ENCODE data around the gene DCUN1D1.

Gene DCUN1D1

DNA sequence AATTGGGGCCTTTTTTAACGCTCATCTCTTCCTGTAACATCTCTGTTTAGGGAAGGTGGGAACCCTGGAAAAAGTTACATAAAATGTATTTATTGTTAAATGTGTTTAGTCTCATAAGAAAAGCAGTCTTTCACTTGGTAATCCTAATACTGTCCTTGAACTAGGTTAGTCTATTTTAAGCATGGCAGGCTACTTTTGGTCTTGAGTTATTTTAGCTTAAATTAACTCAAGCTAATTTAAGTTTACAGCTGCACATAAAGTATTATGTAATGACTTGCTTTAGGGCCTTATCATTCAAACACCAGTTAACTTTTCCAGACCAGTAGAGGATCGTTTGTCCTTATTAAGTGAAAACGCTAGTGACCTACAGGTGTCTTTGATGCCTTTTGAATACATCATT lies 63.2 kb downstream of the DCUN1D1 start:
- Histone ChIP-seq H3K9ac (ENCODE audit: low read depth in 1 of 2, low read length in 2 of 2) (no peak overlapping the region), H3K4me1 (ENCODE audit: control insufficient read depth in 1 of 2, insufficient read depth in 2 of 2, low read length in 2 of 2) (no peaks in the 10 kb centered on the region), H3K9me3 (ENCODE audit: control insufficient read depth in 1 of 2, low read length in 2 of 2) (no peaks in the 10 kb centered on the region), H3K4me3 (ENCODE audit: low read depth in 1 of 2, low read length in 2 of 2) (no peak overlapping the region), H3K36me3 (ENCODE audit: control insufficient read depth in 1 of 2, insufficient read depth in 2 of 2, low read length in 2 of 2) (peaks cover 12 to 13% of the 10 kb centered on the region in 2 donors), H3K27me3 (ENCODE audit: control insufficient read depth in 1 of 2, insufficient read depth in 2 of 2, low read length in 2 of 2) (no peaks in the 10 kb centered on the region), H3K27ac (ENCODE audit: low read depth, low read length) (no peak overlapping the region)

GRCh38 chr3:182914341-182914740 lies 66.0 kb downstream of the DCUN1D1 start:
- no peaks in the 10 kb centered on the region for H3K27me3 ChIP-seq (ENCODE audit: control insufficient read depth in 1 of 2, insufficient read depth in 2 of 2, low read length in 2 of 2)
- no peak overlapping the region for H3K27ac ChIP-seq (ENCODE audit: low read depth, low read length)
- no peak overlapping the region for H3K9ac ChIP-seq (ENCODE audit: low read depth in 1 of 2, low read length in 2 of 2)
- peaks cover 12 to 13% of the 10 kb centered on the region in 2 donors for H3K36me3 ChIP-seq (ENCODE audit: control insufficient read depth in 1 of 2, insufficient read depth in 2 of 2, low read length in 2 of 2)
- H3K4me1 ChIP-seq (ENCODE audit: control insufficient read depth in 1 of 2, insufficient read depth in 2 of 2, low read length in 2 of 2), result no peaks in the 10 kb centered on the region
- H3K9me3 ChIP-seq (ENCODE audit: control insufficient read depth in 1 of 2, low read length in 2 of 2), result no peaks in the 10 kb centered on the region
- H3K4me3 ChIP-seq (ENCODE audit: low read depth in 1 of 2, low read length in 2 of 2), result no peak overlapping the region

GRCh38 chr3:182913889-182914288 lies 66.4 kb downstream of the DCUN1D1 start:
- no peak overlapping the region for H3K27ac ChIP-seq (ENCODE audit: low read depth, low read length)
- H3K36me3 ChIP-seq (ENCODE audit: control insufficient read depth in 1 of 2, insufficient read depth in 2 of 2, low read length in 2 of 2), result peaks cover 12 to 13% of the 10 kb centered on the region in 2 donors

GRCh38 chr3:182912474-182912873 lies 67.9 kb downstream of the DCUN1D1 start:
- peaks cover 12 to 13% of the 10 kb centered on the region in 2 donors for H3K36me3 ChIP-seq (ENCODE audit: control insufficient read depth in 1 of 2, insufficient read depth in 2 of 2, low read length in 2 of 2)

More at GRCh38 chr3:182913889-182914288, 66.4 kb downstream of the DCUN1D1 start:
- H3K27me3 ChIP-seq (ENCODE audit: control insufficient read depth in 1 of 2, insufficient read depth in 2 of 2, low read length in 2 of 2), result no peaks in the 10 kb centered on the region
- no peaks in the 10 kb centered on the region for H3K4me1 ChIP-seq (ENCODE audit: control insufficient read depth in 1 of 2, insufficient read depth in 2 of 2, low read length in 2 of 2)
- no peak overlapping the region for H3K9ac ChIP-seq (ENCODE audit: low read depth in 1 of 2, low read length in 2 of 2)
- H3K4me3 ChIP-seq (ENCODE audit: low read depth in 1 of 2, low read length in 2 of 2), result no peak overlapping the region
- no peaks in the 10 kb centered on the region for H3K9me3 ChIP-seq (ENCODE audit: control insufficient read depth in 1 of 2, low read length in 2 of 2)

DNA sequence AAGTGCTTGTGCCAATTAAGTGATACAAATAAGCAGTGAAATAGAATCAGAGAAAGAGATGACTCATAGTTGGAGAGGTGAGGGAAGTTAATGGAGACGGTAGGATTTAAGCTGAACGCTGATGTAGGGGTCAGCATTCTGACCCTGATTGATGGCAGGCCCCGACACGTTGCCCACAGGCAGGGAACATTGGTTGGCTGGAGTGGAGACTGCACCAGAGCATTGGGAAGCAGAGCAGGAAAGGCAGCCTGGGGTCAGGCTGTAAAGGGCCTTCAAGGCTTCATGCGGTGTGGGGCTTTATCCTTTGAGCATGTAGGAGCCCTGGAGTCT lies 68.6 kb downstream of the DCUN1D1 start:
- Histone ChIP-seq H3K4me1 (ENCODE audit: control insufficient read depth in 1 of 2, insufficient read depth in 2 of 2, low read length in 2 of 2) (no peaks in the 10 kb centered on the region), H3K9ac (ENCODE audit: low read depth in 1 of 2, low read length in 2 of 2) (no peak overlapping the region), H3K4me3 (ENCODE audit: low read depth in 1 of 2, low read length in 2 of 2) (no peak overlapping the region), H3K27me3 (ENCODE audit: control insufficient read depth in 1 of 2, insufficient read depth in 2 of 2, low read length in 2 of 2) (no peaks in the 10 kb centered on the region), H3K36me3 (ENCODE audit: control insufficient read depth in 1 of 2, insufficient read depth in 2 of 2, low read length in 2 of 2) (peaks cover 12 to 13% of the 10 kb centered on the region in 2 donors), H3K27ac (ENCODE audit: low read depth, low read length) (no peak overlapping the region), H3K9me3 (ENCODE audit: control insufficient read depth in 1 of 2, low read length in 2 of 2) (no peaks in the 10 kb centered on the region)

More at GRCh38 chr3:182912474-182912873, 67.9 kb downstream of the DCUN1D1 start:
- no peak overlapping the region for H3K9ac ChIP-seq (ENCODE audit: low read depth in 1 of 2, low read length in 2 of 2)
- no peak overlapping the region for H3K4me3 ChIP-seq (ENCODE audit: low read depth in 1 of 2, low read length in 2 of 2)
- H3K9me3 ChIP-seq (ENCODE audit: control insufficient read depth in 1 of 2, low read length in 2 of 2), result no peaks in the 10 kb centered on the region
- H3K27me3 ChIP-seq (ENCODE audit: control insufficient read depth in 1 of 2, insufficient read depth in 2 of 2, low read length in 2 of 2), result no peaks in the 10 kb centered on the region
- no peak overlapping the region for H3K27ac ChIP-seq (ENCODE audit: low read depth, low read length)
- no peaks in the 10 kb centered on the region for H3K4me1 ChIP-seq (ENCODE audit: control insufficient read depth in 1 of 2, insufficient read depth in 2 of 2, low read length in 2 of 2)

GRCh38 chr3:182910936-182911781 lies 69.2 kb downstream of the DCUN1D1 start:
- Histone ChIP-seq H3K4me1 (ENCODE audit: control insufficient read depth in 1 of 2, insufficient read depth in 2 of 2, low read length in 2 of 2) (no peaks in the 10 kb centered on the region), H3K9me3 (ENCODE audit: control insufficient read depth in 1 of 2, low read length in 2 of 2) (no peaks in the 10 kb centered on the region), H3K4me3 (ENCODE audit: low read depth in 1 of 2, low read length in 2 of 2) (no peak overlapping the region), H3K27ac (ENCODE audit: low read depth, low read length) (no peak overlapping the region), H3K27me3 (ENCODE audit: control insufficient read depth in 1 of 2, insufficient read depth in 2 of 2, low read length in 2 of 2) (no peaks in the 10 kb centered on the region), H3K9ac (ENCODE audit: low read depth in 1 of 2, low read length in 2 of 2) (no peak overlapping the region), H3K36me3 (ENCODE audit: control insufficient read depth in 1 of 2, insufficient read depth in 2 of 2, low read length in 2 of 2) (peaks cover 12 to 17% of the 10 kb centered on the region in 2 donors)

GRCh38 chr3:182909318-182910040 lies 70.9 kb downstream of the DCUN1D1 start:
- peaks cover 13 to 20% of the 10 kb centered on the region in 2 donors for H3K36me3 ChIP-seq (ENCODE audit: control insufficient read depth in 1 of 2, insufficient read depth in 2 of 2, low read length in 2 of 2)
- H3K4me1 ChIP-seq (ENCODE audit: control insufficient read depth in 1 of 2, insufficient read depth in 2 of 2, low read length in 2 of 2), result no peaks in the 10 kb centered on the region
- H3K27ac ChIP-seq (ENCODE audit: low read depth, low read length), result no peak overlapping the region
- H3K27me3 ChIP-seq (ENCODE audit: control insufficient read depth in 1 of 2, insufficient read depth in 2 of 2, low read length in 2 of 2), result no peaks in the 10 kb centered on the region
- H3K9ac ChIP-seq (ENCODE audit: low read depth in 1 of 2, low read length in 2 of 2), result no peak overlapping the region
- no peaks in the 10 kb centered on the region for H3K9me3 ChIP-seq (ENCODE audit: control insufficient read depth in 1 of 2, low read length in 2 of 2)
- no peak overlapping the region for H3K4me3 ChIP-seq (ENCODE audit: low read depth in 1 of 2, low read length in 2 of 2)

- Histone ChIP-seq H3K27me3 (ENCODE audit: control insufficient read depth in 1 of 2, insufficient read depth in 2 of 2, low read length in 2 of 2) (no peaks in the 10 kb centered on the region), H3K9me3 (ENCODE audit: control insufficient read depth in 1 of 2, low read length in 2 of 2) (no peaks in the 10 kb centered on the region), H3K36me3 (ENCODE audit: control insufficient read depth in 1 of 2, insufficient read depth in 2 of 2, low read length in 2 of 2) (peaks cover 9 to 20% of the 10 kb centered on the region in 2 donors), H3K9ac (ENCODE audit: low read depth in 1 of 2, low read length in 2 of 2) (no peak overlapping the region), H3K4me3 (ENCODE audit: low read depth in 1 of 2, low read length in 2 of 2) (no peak overlapping the region), H3K4me1 (ENCODE audit: control insufficient read depth in 1 of 2, insufficient read depth in 2 of 2, low read length in 2 of 2) (no peaks in the 10 kb centered on the region), H3K27ac (ENCODE audit: low read depth, low read length) (no peak overlapping the region)
These were observed 71.9 kb downstream of the DCUN1D1 start for GRCh38 chr3:182908471-182908870.

GRCh38 chr3:182906036-182906435 lies 74.3 kb downstream of the DCUN1D1 start:
- H3K36me3 ChIP-seq (ENCODE audit: control insufficient read depth in 1 of 2, insufficient read depth in 2 of 2, low read length in 2 of 2), result peaks cover 5 to 28% of the 10 kb centered on the region in 2 donors

GRCh38 chr3:182905623-182906022 lies 74.7 kb downstream of the DCUN1D1 start:
- H3K4me1 ChIP-seq (ENCODE audit: control insufficient read depth in 1 of 2, insufficient read depth in 2 of 2, low read length in 2 of 2), result no peaks in the 10 kb centered on the region
- H3K9ac ChIP-seq (ENCODE audit: low read depth in 1 of 2, low read length in 2 of 2), result no peak overlapping the region
- no peaks in the 10 kb centered on the region for H3K27me3 ChIP-seq (ENCODE audit: control insufficient read depth in 1 of 2, insufficient read depth in 2 of 2, low read length in 2 of 2)
- peaks cover 5 to 28% of the 10 kb centered on the region in 2 donors for H3K36me3 ChIP-seq (ENCODE audit: control insufficient read depth in 1 of 2, insufficient read depth in 2 of 2, low read length in 2 of 2)
- H3K27ac ChIP-seq (ENCODE audit: low read depth, low read length), result no peak overlapping the region
- no peaks in the 10 kb centered on the region for H3K9me3 ChIP-seq (ENCODE audit: control insufficient read depth in 1 of 2, low read length in 2 of 2)
- H3K4me3 ChIP-seq (ENCODE audit: low read depth in 1 of 2, low read length in 2 of 2), result no peak overlapping the region

More at GRCh38 chr3:182906036-182906435, 74.3 kb downstream of the DCUN1D1 start:
- Histone ChIP-seq H3K27me3 (ENCODE audit: control insufficient read depth in 1 of 2, insufficient read depth in 2 of 2, low read length in 2 of 2) (no peaks in the 10 kb centered on the region), H3K27ac (ENCODE audit: low read depth, low read length) (no peak overlapping the region), H3K9ac (ENCODE audit: low read depth in 1 of 2, low read length in 2 of 2) (no peak overlapping the region), H3K4me1 (ENCODE audit: control insufficient read depth in 1 of 2, insufficient read depth in 2 of 2, low read length in 2 of 2) (no peaks in the 10 kb centered on the region), H3K4me3 (ENCODE audit: low read depth in 1 of 2, low read length in 2 of 2) (no peak overlapping the region), H3K9me3 (ENCODE audit: control insufficient read depth in 1 of 2, low read length in 2 of 2) (no peaks in the 10 kb centered on the region)

Data from duodenal mucosa (tissue), 2 donors.